GM23338 (cell line): Measurements from ENCODE around the gene DCLK3. TPM values are rescaled to one million over a fixed set of nuclear protein-coding genes. Genes with fewer than 3 reads are reported as not detected.

Experiments
- ATAC-seq: fragments of 200-7000 bp; cut with Tn5 transposase; 3 replicates; pipeline ENCODE4 v1.9.1; 2020
- DNase-seq: peaks from one replicate; pipeline ENCODE4 v3.0.0-alpha.2; 2015; ENCODE audit warnings: low spot score
- H2AFZ ChIP-seq: fragments of 200-600 bp; sonication (generic); 2 replicates; pipeline ENCODE4 v1.8.0; 2016; ENCODE audit warnings: antibody characterized with exemption, mild to moderate bottlenecking, moderate library complexity
- H3F3A ChIP-seq: fragments of 200-600 bp; sonication (generic); replicated peaks from 2 replicates; pipeline ENCODE4 v1.8.0; 2017; ENCODE audit warnings: antibody characterized with exemption, mixed run types, low read depth
- H3K27ac ChIP-seq: fragments of 200-600 bp; sonication (generic); 2 replicates; pipeline ENCODE4 v1.6.1; 2016; ENCODE audit warnings: low read depth
- H3K27me3 ChIP-seq: fragments of 200-600 bp; sonication (generic); 2 replicates; pipeline ENCODE4 v1.8.0; 2016; ENCODE audit warnings: mild to moderate bottlenecking, mixed run types, moderate library complexity; ENCODE audit not compliant: insufficient read depth
- H3K36me3 ChIP-seq: fragments of 200-600 bp; sonication (generic); 2 replicates; pipeline ENCODE4 v1.8.0; 2016; ENCODE audit warnings: mild to moderate bottlenecking; ENCODE audit not compliant: insufficient read depth
- H3K4me1 ChIP-seq: fragments of 200-600 bp; sonication (generic); 2 replicates; pipeline ENCODE4 v1.8.0; 2016; ENCODE audit warnings: mild to moderate bottlenecking, moderate library complexity; ENCODE audit not compliant: insufficient read depth
- H3K4me2 ChIP-seq: fragments of 200-600 bp; sonication (generic); 2 replicates; pipeline ENCODE4 v1.7.1; 2017; ENCODE audit warnings: mixed run types
- H3K4me3 ChIP-seq: fragments of 200-600 bp; sonication (generic); 2 replicates; pipeline ENCODE4 v1.6.1; 2016; ENCODE audit warnings: mixed run types
- H3K79me2 ChIP-seq: fragments of 200-600 bp; sonication (generic); replicated peaks from 2 replicates; pipeline ENCODE4 v1.8.0; 2017; ENCODE audit warnings: mild to moderate bottlenecking; ENCODE audit not compliant: insufficient read depth
- H3K9me2 ChIP-seq: fragments of 200-600 bp; sonication (generic); 2 replicates; pipeline ENCODE4 v1.8.0; 2017; ENCODE audit not compliant: insufficient read depth
- H4K20me1 ChIP-seq: fragments of 200-600 bp; sonication (generic); replicated peaks from 2 replicates; pipeline ENCODE4 v1.8.0; 2017; ENCODE audit warnings: mild to moderate bottlenecking; ENCODE audit not compliant: insufficient read depth
- H3K27ac Mint-ChIP-seq: 2 replicates; pipeline ENCODE4 v1.8.0; 2020; ENCODE audit warnings: inconsistent platforms, mild to moderate bottlenecking, moderate library complexity, mixed read lengths
- H3K27me3 Mint-ChIP-seq: 3 replicates; pipeline ENCODE4 v1.8.0; 2022; ENCODE audit warnings: low read depth, mild to moderate bottlenecking, moderate library complexity, mixed read lengths, inconsistent platforms; ENCODE audit not compliant: insufficient read depth, poor library complexity
- H3K36me3 Mint-ChIP-seq: 3 replicates; pipeline ENCODE4 v1.8.0; 2021; ENCODE audit warnings: low read depth, mild to moderate bottlenecking, inconsistent platforms, moderate library complexity, mixed read lengths
- H3K4me1 Mint-ChIP-seq: 3 replicates; pipeline ENCODE4 v1.8.0; 2020; ENCODE audit warnings: mild to moderate bottlenecking, inconsistent platforms, mixed read lengths
- H3K4me3 Mint-ChIP-seq: 3 replicates; pipeline ENCODE4 v1.8.0; 2021; ENCODE audit warnings: moderate library complexity, mild to moderate bottlenecking, inconsistent platforms, mixed read lengths
- H3K9me3 Mint-ChIP-seq: 3 replicates; pipeline ENCODE4 v1.8.0; 2020; ENCODE audit warnings: moderate library complexity, mild to moderate bottlenecking, inconsistent platforms, mixed read lengths
- CTCF ChIP-seq, 2 experiments: fragments of 200-600 bp in 1 of 2; sonication (generic) in 1 of 2; conservative IDR thresholded peaks; 2 replicates each; pipeline versions ENCODE4 v1.5.1 to v1.6.1; 2016 to 2017; ENCODE audit warnings: antibody characterized with exemption in 2 of 2, low read depth in 2 of 2, mild to moderate bottlenecking in 2 of 2, moderate library complexity in 1 of 2
- EZH2phosphoT487 ChIP-seq: fragments of 200-600 bp; sonication (generic); IDR thresholded peaks from one replicate; pipeline ENCODE4 v1.8.1; 2018; ENCODE audit warnings: antibody characterized with exemption; ENCODE audit not compliant: unreplicated experiment
- ZNF462 ChIP-seq: fragments of 250-450 bp; sonication (Bioruptor Pico); IDR thresholded peaks from 2 replicates; pipeline ENCODE4 v1.5.0; 2020; ENCODE audit warnings: mild to moderate bottlenecking, moderate library complexity
- polyA plus RNA-seq: library from polyadenylated mRNA; unstranded; fragments of >200 nt; fragmentation: Nextera tagmentation; extraction: Ambion mirVana; gene quantifications from 2 replicates; pipeline ENCODE4 v1.2.1, GENCODE V29; 2016
- total RNA-seq: library from RNA; depleted of rRNA; stranded (reverse); fragments of >200 nt; shearing (Covaris generic); gene quantifications from 2 replicates; pipeline ENCODE4 v1.2.3, GENCODE V29; 2014

DCLK3 gene
- total and polyA plus RNA-seq, 2 experiments from 2014 or later: 0.40 to 0.66 TPM

- no peak for TF ChIP-seq ZNF462 (CRISPR knock-in tag)
Measured at GRCh38 chr3:36698314-36698713, 66.0 kb downstream of the DCLK3 start (continued).

- no peak overlapping the region for H3K4me3 ChIP-seq
- Mint-ChIP-seq H3K27me3 (peaks cover 1% of the 10 kb centered on the region), H3K9me3 (peaks cover 8% of the 10 kb centered on the region; the same call in 2 of the 3 replicates), H3K4me1 (peaks cover 14% of the 10 kb centered on the region; the same call in 2 of the 3 replicates), H3K27ac (peak overlapping the region; percentile 75), H3K36me3 (peaks cover 4% of the 10 kb centered on the region; the same call in 1 of the 3 replicates), H3K4me3 (no peak overlapping the region)
- peak; percentile 21 for DNase-seq
- H3K4me2 ChIP-seq: no peak overlapping the region
- H3F3A ChIP-seq: no peaks in the 10 kb centered on the region
- no peak overlapping the region for H3K27ac ChIP-seq
- H3K36me3 ChIP-seq: no peaks in the 10 kb centered on the region
- TF ChIP-seq CTCF (conservative IDR thresholded peaks at IDR 0.05; ENCODE audit: low read depth in 2 of 2) (peak; percentile 7 to 80; a peak in 2 of 4 replicates), EZH2phosphoT487 (no peak)
- peaks cover 2% of the 10 kb centered on the region; the same call in 1 of the 2 replicates for H3K9me2 ChIP-seq
- H3K79me2 ChIP-seq: no peaks in the 10 kb centered on the region
- H2AFZ ChIP-seq: no peak overlapping the region; the same call in 1 of the 2 replicates
- ATAC-seq: peak; percentile 60
- H3K27me3 ChIP-seq: no peaks in the 10 kb centered on the region
- H4K20me1 ChIP-seq: no peaks in the 10 kb centered on the region
- peaks cover 11% of the 10 kb centered on the region for H3K4me1 ChIP-seq
Measured at GRCh38 chr3:36697229-36698001, 66.9 kb downstream of the DCLK3 start.
